ENCODE data around the gene ELOVL6. TPM values are rescaled to one million over a fixed set of nuclear protein-coding genes. Genes with fewer than 3 reads are reported as not detected.
A peak's percentile ranks its signal among the peaks of the same experiment; 100 is the strongest.

Gene ELOVL6
- total and polyA plus RNA-seq, 4 donors = 12.7 to 36.6 (median 24.6) TPM

GRCh38 chr4:110135076-110135475 is 63.3 kb downstream of the ELOVL6 start:
- 100% methylated on average over 1 of the region's 2 CpGs for WGBS (ENCODE audit: insufficient coverage)
- DNase-seq (ENCODE audit: low read depth in 4 of 6, low spot score in 6 of 6) = no peak
- Histone ChIP-seq H3K27ac (ENCODE audit: low read depth, low read length) (no peak overlapping the region), H3K4me1 (ENCODE audit: control insufficient read depth, insufficient read depth, low read length) (no peaks in the 10 kb centered on the region), H3K4me3 (ENCODE audit: low read depth, low read length) (no peak overlapping the region), H3K9me3 (ENCODE audit: control insufficient read depth, insufficient read depth, low read length) (no peaks in the 10 kb centered on the region), H3K27me3 (ENCODE audit: control insufficient read depth, insufficient read depth, low read length) (no peaks in the 10 kb centered on the region), H3K36me3 (ENCODE audit: control insufficient read depth, insufficient read depth, low read length) (no peaks in the 10 kb centered on the region)

- no peaks in the 10 kb centered on the region for H3K27me3 ChIP-seq (ENCODE audit: control insufficient read depth, insufficient read depth, low read length)
- H3K27ac ChIP-seq (ENCODE audit: low read depth, low read length) = no peak overlapping the region
- H3K4me3 ChIP-seq (ENCODE audit: low read depth, low read length) = no peak overlapping the region
- DNase-seq (ENCODE audit: low read depth in 4 of 6, low spot score in 6 of 6) = no peak
- 88% methylated on average over 1 of the region's 3 CpGs for WGBS (ENCODE audit: insufficient coverage)
- H3K36me3 ChIP-seq (ENCODE audit: control insufficient read depth, insufficient read depth, low read length) = no peaks in the 10 kb centered on the region
- H3K9me3 ChIP-seq (ENCODE audit: control insufficient read depth, insufficient read depth, low read length) = no peaks in the 10 kb centered on the region
- no peaks in the 10 kb centered on the region for H3K4me1 ChIP-seq (ENCODE audit: control insufficient read depth, insufficient read depth, low read length)
Measured at GRCh38 chr4:110134269-110134869, 64.0 kb downstream of the ELOVL6 start.

DNA sequence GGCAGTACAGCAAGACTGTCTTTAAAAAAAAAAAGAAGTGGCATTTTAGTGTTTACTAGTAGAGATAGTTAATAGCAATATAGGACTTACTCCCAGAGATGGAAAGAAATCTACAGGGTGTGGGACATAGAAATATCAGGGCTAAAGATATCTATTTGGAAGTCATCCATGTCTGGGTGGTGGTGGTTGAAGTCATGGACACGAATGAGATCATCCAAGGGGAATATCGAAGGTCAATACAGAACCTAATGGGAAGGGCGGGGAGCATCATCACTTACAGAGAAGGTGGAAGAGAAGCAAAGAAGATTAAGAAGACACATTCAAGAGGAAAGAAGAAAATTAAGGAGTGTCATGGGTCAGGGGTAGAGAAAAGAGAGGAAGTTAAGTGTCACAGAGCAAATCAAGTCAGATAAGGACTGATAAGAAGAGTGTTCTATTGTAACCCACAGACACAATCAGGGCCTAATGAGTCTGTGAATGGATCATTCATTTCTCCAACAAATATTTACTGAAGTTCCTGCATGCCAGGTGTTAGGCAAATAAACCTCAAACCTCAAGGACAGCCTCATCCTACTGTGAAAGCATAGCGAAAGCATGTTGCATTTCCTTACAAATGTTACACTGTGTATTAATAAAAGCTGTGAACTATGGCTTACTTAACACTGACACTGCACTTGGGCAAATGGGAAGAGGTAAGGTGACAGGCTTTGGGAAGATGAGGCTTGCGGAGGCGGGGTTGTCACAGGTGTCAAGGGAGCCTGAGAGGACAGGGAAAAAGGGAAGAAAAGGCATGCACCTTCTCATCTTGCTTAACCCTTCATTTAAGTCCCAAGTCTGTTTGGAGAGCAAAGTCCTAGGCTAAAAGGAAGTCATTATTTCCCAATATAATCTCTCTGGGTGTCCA is 65.3 kb downstream of the ELOVL6 start:
- Histone ChIP-seq H3K27me3 (ENCODE audit: control insufficient read depth, insufficient read depth, low read length) (no peaks in the 10 kb centered on the region), H3K4me3 (ENCODE audit: low read depth, low read length) (no peak overlapping the region), H3K4me1 (ENCODE audit: control insufficient read depth, insufficient read depth, low read length) (no peaks in the 10 kb centered on the region), H3K27ac (ENCODE audit: low read depth, low read length) (no peak overlapping the region), H3K36me3 (ENCODE audit: control insufficient read depth, insufficient read depth, low read length) (no peaks in the 10 kb centered on the region), H3K9me3 (ENCODE audit: control insufficient read depth, insufficient read depth, low read length) (no peaks in the 10 kb centered on the region)
- DNase-seq (ENCODE audit: low read depth in 4 of 6, low spot score in 6 of 6) = no peak
- WGBS (ENCODE audit: insufficient coverage) = 98% methylated on average over 3 of the region's 6 CpGs

GRCh38 chr4:110131916-110132315 is 66.5 kb downstream of the ELOVL6 start:
- DNase-seq (ENCODE audit: low read depth in 4 of 6, low spot score in 6 of 6) = no peak
- Histone ChIP-seq H3K36me3 (ENCODE audit: control insufficient read depth, insufficient read depth, low read length) (no peaks in the 10 kb centered on the region), H3K27me3 (ENCODE audit: control insufficient read depth, insufficient read depth, low read length) (no peaks in the 10 kb centered on the region), H3K27ac (ENCODE audit: low read depth, low read length) (no peak overlapping the region), H3K9me3 (ENCODE audit: control insufficient read depth, insufficient read depth, low read length) (no peaks in the 10 kb centered on the region), H3K4me3 (ENCODE audit: low read depth, low read length) (no peak overlapping the region), H3K4me1 (ENCODE audit: control insufficient read depth, insufficient read depth, low read length) (no peaks in the 10 kb centered on the region)
- 91% methylated on average over 3 of the region's 3 CpGs for WGBS (ENCODE audit: insufficient coverage)

GRCh38 chr4:110130576-110131358 is 67.6 kb downstream of the ELOVL6 start:
- no peak overlapping the region for H3K27ac ChIP-seq (ENCODE audit: low read depth, low read length)
- no peak for DNase-seq (ENCODE audit: low read depth in 4 of 6, low spot score in 6 of 6)
- WGBS (ENCODE audit: insufficient coverage) = 66% methylated on average over 3 of the region's 4 CpGs
- H3K27me3 ChIP-seq (ENCODE audit: control insufficient read depth, insufficient read depth, low read length) = no peaks in the 10 kb centered on the region
- no peaks in the 10 kb centered on the region for H3K4me1 ChIP-seq (ENCODE audit: control insufficient read depth, insufficient read depth, low read length)
- H3K9me3 ChIP-seq (ENCODE audit: control insufficient read depth, insufficient read depth, low read length) = no peaks in the 10 kb centered on the region
- H3K4me3 ChIP-seq (ENCODE audit: low read depth, low read length) = no peak overlapping the region
- H3K36me3 ChIP-seq (ENCODE audit: control insufficient read depth, insufficient read depth, low read length) = no peaks in the 10 kb centered on the region

- no peaks in the 10 kb centered on the region for H3K4me1 ChIP-seq (ENCODE audit: control insufficient read depth, insufficient read depth, low read length)
- no peaks in the 10 kb centered on the region for H3K27me3 ChIP-seq (ENCODE audit: control insufficient read depth, insufficient read depth, low read length)
- no peak overlapping the region for H3K4me3 ChIP-seq (ENCODE audit: low read depth, low read length)
- no peak overlapping the region for H3K27ac ChIP-seq (ENCODE audit: low read depth, low read length)
- DNase-seq (ENCODE audit: low read depth in 4 of 6, low spot score in 6 of 6) = no peak
- H3K9me3 ChIP-seq (ENCODE audit: control insufficient read depth, insufficient read depth, low read length) = no peaks in the 10 kb centered on the region
- no peaks in the 10 kb centered on the region for H3K36me3 ChIP-seq (ENCODE audit: control insufficient read depth, insufficient read depth, low read length)
- WGBS (ENCODE audit: insufficient coverage) = no CpG with 5 or more reads among the region's 3 CpGs
Measured at GRCh38 chr4:110129544-110129943, 68.9 kb downstream of the ELOVL6 start.

DNA sequence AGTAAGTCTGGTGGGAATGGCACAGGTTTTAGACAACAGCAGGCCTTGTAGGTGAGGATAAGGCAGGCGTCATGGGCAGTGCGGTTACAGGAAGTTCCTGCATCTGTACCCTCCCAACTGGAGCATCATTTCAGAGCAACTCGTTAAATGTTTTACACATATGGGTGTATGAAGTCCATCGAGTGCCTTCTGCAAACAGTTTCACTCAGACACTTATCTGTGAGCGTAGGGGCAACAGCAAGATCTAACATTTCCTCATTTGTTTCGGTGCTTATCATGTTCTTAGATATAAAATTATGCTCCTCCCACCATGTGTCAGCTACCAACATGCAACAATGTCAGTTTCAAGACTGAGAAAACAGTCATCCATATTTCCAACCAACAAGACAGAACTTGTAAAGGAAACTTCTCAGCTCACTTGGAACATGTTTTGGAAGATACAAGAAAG is 69.9 kb downstream of the ELOVL6 start:
- Histone ChIP-seq H3K27me3 (ENCODE audit: control insufficient read depth, insufficient read depth, low read length) (no peaks in the 10 kb centered on the region), H3K27ac (ENCODE audit: low read depth, low read length) (no peak overlapping the region), H3K4me3 (ENCODE audit: low read depth, low read length) (no peak overlapping the region), H3K4me1 (ENCODE audit: control insufficient read depth, insufficient read depth, low read length) (no peaks in the 10 kb centered on the region), H3K9me3 (ENCODE audit: control insufficient read depth, insufficient read depth, low read length) (no peaks in the 10 kb centered on the region), H3K36me3 (ENCODE audit: control insufficient read depth, insufficient read depth, low read length) (no peaks in the 10 kb centered on the region)
- DNase-seq (ENCODE audit: low read depth in 4 of 6, low spot score in 6 of 6) = no peak
- 100% methylated on average over 6 of the region's 6 CpGs for WGBS (ENCODE audit: insufficient coverage)

- no peak overlapping the region for H3K4me3 ChIP-seq (ENCODE audit: low read depth, low read length)
- 91% methylated on average over 3 of the region's 4 CpGs for WGBS (ENCODE audit: insufficient coverage)
- no peaks in the 10 kb centered on the region for H3K36me3 ChIP-seq (ENCODE audit: control insufficient read depth, insufficient read depth, low read length)
- no peak overlapping the region for H3K27ac ChIP-seq (ENCODE audit: low read depth, low read length)
- H3K27me3 ChIP-seq (ENCODE audit: control insufficient read depth, insufficient read depth, low read length) = no peaks in the 10 kb centered on the region
- H3K4me1 ChIP-seq (ENCODE audit: control insufficient read depth, insufficient read depth, low read length) = no peaks in the 10 kb centered on the region
- no peak for DNase-seq (ENCODE audit: low read depth in 4 of 6, low spot score in 6 of 6)
- H3K9me3 ChIP-seq (ENCODE audit: control insufficient read depth, insufficient read depth, low read length) = no peaks in the 10 kb centered on the region
Measured at GRCh38 chr4:110128029-110128428, 70.4 kb downstream of the ELOVL6 start.

- no peaks in the 10 kb centered on the region for H3K4me1 ChIP-seq (ENCODE audit: control insufficient read depth, insufficient read depth, low read length)
- no peak overlapping the region for H3K27ac ChIP-seq (ENCODE audit: low read depth, low read length)
- no peaks in the 10 kb centered on the region for H3K27me3 ChIP-seq (ENCODE audit: control insufficient read depth, insufficient read depth, low read length)
- H3K9me3 ChIP-seq (ENCODE audit: control insufficient read depth, insufficient read depth, low read length) = no peaks in the 10 kb centered on the region
- no peak overlapping the region for H3K4me3 ChIP-seq (ENCODE audit: low read depth, low read length)
- H3K36me3 ChIP-seq (ENCODE audit: control insufficient read depth, insufficient read depth, low read length) = no peaks in the 10 kb centered on the region
- DNase-seq (ENCODE audit: low read depth in 4 of 6, low spot score in 6 of 6) = peak in 1 of 6 donors; percentile 26
Measured at GRCh38 chr4:110124711-110125110, 73.7 kb downstream of the ELOVL6 start.

Data from spinal cord (tissue), 10 donors.